Liver (tissue), 9 donors: ENCODE measurements around the gene NDUFA12. TPM values are rescaled to one million over a fixed set of nuclear protein-coding genes. Genes with fewer than 3 reads are reported as not detected.

Experiments used
- DNase-seq: peaks from one replicate; pipeline ENCODE4 v3.0.0-alpha.2; 2017; ENCODE audit warnings: low spot score
- H3K27ac ChIP-seq, 2 donors: one replicate each; pipeline ENCODE4 v1.7.0; 2013; ENCODE audit warnings: inconsistent platforms in 2 of 2, low read length in 2 of 2, control low read depth in 1 of 2, low read depth in 1 of 2, mild to moderate bottlenecking in 1 of 2
- H3K27me3 ChIP-seq, 4 donors: one replicate each; pipeline versions ENCODE4 v1.6.1 to v1.7.0; 2013; ENCODE audit warnings: low read length in 3 of 4, inconsistent platforms in 1 of 4, mild to moderate bottlenecking in 1 of 4, moderate library complexity in 1 of 4; ENCODE audit not compliant: control insufficient read depth in 4 of 4, insufficient read depth in 4 of 4
- H3K36me3 ChIP-seq, 4 donors: one replicate each; pipeline versions ENCODE4 v1.6.1 to v1.7.0; 2013; ENCODE audit warnings: low read length in 3 of 4, mild to moderate bottlenecking in 3 of 4, low read depth in 1 of 4, moderate library complexity in 1 of 4; ENCODE audit not compliant: control insufficient read depth in 4 of 4, insufficient read depth in 3 of 4
- H3K4me1 ChIP-seq, 4 donors: one replicate each; pipeline versions ENCODE4 v1.6.1 to v1.7.0; 2013; ENCODE audit warnings: low read length in 3 of 4, mild to moderate bottlenecking in 3 of 4, moderate library complexity in 1 of 4; ENCODE audit not compliant: control insufficient read depth in 4 of 4, insufficient read depth in 4 of 4
- H3K4me3 ChIP-seq, 3 donors: one replicate each; pipeline versions ENCODE4 v1.6.1 to v1.7.0; 2013; ENCODE audit warnings: low read length in 3 of 3, control low read depth in 1 of 3, low read depth in 1 of 3, mild to moderate bottlenecking in 1 of 3
- H3K9ac ChIP-seq, 2 donors: one replicate each; pipeline ENCODE4 v1.7.0; 2013; ENCODE audit warnings: low read length in 2 of 2, mild to moderate bottlenecking in 2 of 2, moderate library complexity in 2 of 2, control low read depth in 1 of 2, low read depth in 1 of 2
- H3K9me3 ChIP-seq, 4 donors: one replicate each; pipeline versions ENCODE4 v1.6.1 to v1.7.0; 2013; ENCODE audit warnings: low read length in 3 of 4; ENCODE audit not compliant: control insufficient read depth in 4 of 4
- ATF3 ChIP-seq: IDR thresholded peaks from 2 replicates; pipeline ENCODE4 v1.6.1; 2016; ENCODE audit warnings: antibody characterized with exemption
- CTCF ChIP-seq: fragments of 150-350 bp; IDR thresholded peaks from 2 replicates; pipeline ENCODE4 v1.5.1; 2017; ENCODE audit warnings: improper control_type of control experiment, low read depth, low read length; ENCODE audit not compliant: missing input control
- EGR1 ChIP-seq, 2 donors: IDR thresholded peaks; 2 replicates each; pipeline ENCODE4 v1.6.1; 2016 to 2018; ENCODE audit warnings: antibody characterized with exemption in 2 of 2, low read depth in 2 of 2
- FOXA1 ChIP-seq: IDR thresholded peaks from 2 replicates; pipeline ENCODE4 v1.6.1; 2016; ENCODE audit warnings: antibody characterized with exemption
- FOXA2 ChIP-seq: IDR thresholded peaks from 2 replicates; pipeline ENCODE4 v1.6.1; 2016; ENCODE audit warnings: antibody characterized with exemption
- GABPA ChIP-seq, 2 donors: IDR thresholded peaks in 1 of 2; conservative IDR thresholded peaks in 1 of 2; 2 replicates each; pipeline ENCODE4 v1.6.1; 2016; ENCODE audit warnings: antibody characterized with exemption in 2 of 2, mild to moderate bottlenecking in 1 of 2, moderate library complexity in 1 of 2
- HNF4A ChIP-seq, 2 donors: conservative IDR thresholded peaks; 2 replicates each; pipeline ENCODE4 v1.6.1; 2016; ENCODE audit warnings: antibody characterized with exemption in 2 of 2, mild to moderate bottlenecking in 2 of 2
- HNF4G ChIP-seq: IDR thresholded peaks from 2 replicates; pipeline ENCODE4 v1.6.1; 2016; ENCODE audit warnings: antibody characterized with exemption
- JUND ChIP-seq, 2 donors: IDR thresholded peaks; 2 replicates each; pipeline ENCODE4 v1.6.1; 2016; ENCODE audit warnings: antibody characterized with exemption in 2 of 2
- MAX ChIP-seq: IDR thresholded peaks from 2 replicates; pipeline ENCODE4 v1.6.1; 2016; ENCODE audit warnings: antibody characterized with exemption
- NR2F2 ChIP-seq: IDR thresholded peaks from 2 replicates; pipeline ENCODE4 v1.6.1; 2016; ENCODE audit warnings: antibody characterized with exemption
- RAD21 ChIP-seq, 2 donors: IDR thresholded peaks; 2 replicates each; pipeline ENCODE4 v1.6.1; 2016; ENCODE audit warnings: antibody characterized with exemption in 2 of 2, mild to moderate bottlenecking in 2 of 2
- REST ChIP-seq: IDR thresholded peaks from 2 replicates; pipeline ENCODE4 v1.6.1; 2016; ENCODE audit warnings: antibody characterized with exemption, mild to moderate bottlenecking
- RXRA ChIP-seq, 2 donors: IDR thresholded peaks; 2 replicates each; pipeline ENCODE4 v1.6.1; 2017 to 2018; ENCODE audit warnings: antibody characterized with exemption in 2 of 2, mild to moderate bottlenecking in 1 of 2
- SP1 ChIP-seq: IDR thresholded peaks from 2 replicates; pipeline ENCODE4 v1.6.1; 2018; ENCODE audit warnings: antibody characterized with exemption, mild to moderate bottlenecking
- TAF1 ChIP-seq: conservative IDR thresholded peaks from 2 replicates; pipeline ENCODE4 v1.6.1; 2016; ENCODE audit warnings: antibody characterized with exemption, mild to moderate bottlenecking
- YY1 ChIP-seq: IDR thresholded peaks from 2 replicates; pipeline ENCODE4 v1.6.1; 2016; ENCODE audit warnings: antibody characterized with exemption, mild to moderate bottlenecking
- ZBTB33 ChIP-seq: IDR thresholded peaks from 2 replicates; pipeline ENCODE4 v1.6.1; 2016; ENCODE audit warnings: antibody characterized with exemption
- WGBS: extraction: QIAGEN DNeasy Blood & Tissue Kit; methylation state at CpG from one replicate; pipeline ENCODE4 v1.1.7; 2013; 5-methylcytosine and 5-hydroxymethylcytosine counted together
- polyA plus RNA-seq, 2 donors: library from polyadenylated mRNA; stranded (reverse) in 1 of 2; unstranded in 1 of 2; fragments of 200-250 nt in 1 of 2; fragments of >200 nt in 1 of 2; fragmentation: Nextera tagmentation in 1 of 2; extraction: Ambion mirVana in 1 of 2; gene quantifications; one replicate each; pipeline versions ENCODE4 v1.2.1 to v1.2.3, GENCODE V29; 2013 to 2015
- total RNA-seq, 2 donors: library from RNA; depleted of rRNA; stranded (reverse); fragments of >200 nt; gene quantifications; one replicate each; pipeline ENCODE4 v1.2.3, GENCODE V29; 2014
- donor health status: healthy.
- donor health status: healthy.
- donor health status: healthy.
- donor health status: healthy.
- donor health status: healthy.

NDUFA12 gene
- total and polyA plus RNA-seq, 4 donors, result 34.8 to 91.8 (median 57.4) TPM

- TF ChIP-seq FOXA2 (no peak), MAX (no peak), GABPA (IDR thresholded peaks at IDR 0.05 in 1 of 2, conservative IDR thresholded peaks at IDR 0.05 in 1 of 2) (no peak), SP1 (no peak), HNF4G (no peak), EGR1 (IDR thresholded peaks at IDR 0.05; ENCODE audit: low read depth in 2 of 2) (no peak), YY1 (no peak), HNF4A (conservative IDR thresholded peaks at IDR 0.05) (no peak), JUND (IDR thresholded peaks at IDR 0.05) (no peak), ZBTB33 (no peak), FOXA1 (no peak), TAF1 (no peak), RAD21 (IDR thresholded peaks at IDR 0.05) (no peak), ATF3 (no peak)
- Histone ChIP-seq H3K9me3 (no peaks in the 10 kb centered on the region), H3K27me3 (no peaks in the 10 kb centered on the region), H3K27ac (no peak overlapping the region), H3K36me3 (no peaks in the 10 kb centered on the region), H3K4me3 (no peak overlapping the region), H3K9ac (no peak overlapping the region), H3K4me1 (no peaks in the 10 kb centered on the region)
- no peak for DNase-seq
- 90% methylated on average over 6 of the region's 6 CpGs for WGBS
Measured at GRCh38 chr12:94948232-94948810, 55.2 kb downstream of the NDUFA12 start.

GRCh38 chr12:94942663-94943062 is 60.8 kb downstream of the NDUFA12 start:
- WGBS, result 89% methylated on average over 3 of the region's 3 CpGs
- Histone ChIP-seq H3K4me1 (no peaks in the 10 kb centered on the region), H3K4me3 (no peak overlapping the region), H3K36me3 (no peaks in the 10 kb centered on the region), H3K9ac (no peak overlapping the region), H3K27ac (no peak overlapping the region), H3K9me3 (no peaks in the 10 kb centered on the region), H3K27me3 (no peaks in the 10 kb centered on the region)
- no peak for DNase-seq
- TF ChIP-seq FOXA1 (no peak), RAD21 (IDR thresholded peaks at IDR 0.05) (no peak), YY1 (no peak), MAX (no peak), EGR1 (IDR thresholded peaks at IDR 0.05; ENCODE audit: low read depth in 2 of 2) (no peak), ZBTB33 (no peak), HNF4A (conservative IDR thresholded peaks at IDR 0.05) (no peak), TAF1 (no peak), ATF3 (no peak), FOXA2 (no peak), CTCF (no peak), NR2F2 (no peak), GABPA (IDR thresholded peaks at IDR 0.05 in 1 of 2, conservative IDR thresholded peaks at IDR 0.05 in 1 of 2) (no peak), REST (no peak), JUND (IDR thresholded peaks at IDR 0.05) (no peak), SP1 (no peak), HNF4G (no peak), RXRA (IDR thresholded peaks at IDR 0.05) (no peak)
